ENCODE measurements around the gene TNRC18. TPM values are rescaled to one million over a fixed set of nuclear protein-coding genes. Genes with fewer than 3 reads are reported as not detected.

TNRC18 gene, protein sequence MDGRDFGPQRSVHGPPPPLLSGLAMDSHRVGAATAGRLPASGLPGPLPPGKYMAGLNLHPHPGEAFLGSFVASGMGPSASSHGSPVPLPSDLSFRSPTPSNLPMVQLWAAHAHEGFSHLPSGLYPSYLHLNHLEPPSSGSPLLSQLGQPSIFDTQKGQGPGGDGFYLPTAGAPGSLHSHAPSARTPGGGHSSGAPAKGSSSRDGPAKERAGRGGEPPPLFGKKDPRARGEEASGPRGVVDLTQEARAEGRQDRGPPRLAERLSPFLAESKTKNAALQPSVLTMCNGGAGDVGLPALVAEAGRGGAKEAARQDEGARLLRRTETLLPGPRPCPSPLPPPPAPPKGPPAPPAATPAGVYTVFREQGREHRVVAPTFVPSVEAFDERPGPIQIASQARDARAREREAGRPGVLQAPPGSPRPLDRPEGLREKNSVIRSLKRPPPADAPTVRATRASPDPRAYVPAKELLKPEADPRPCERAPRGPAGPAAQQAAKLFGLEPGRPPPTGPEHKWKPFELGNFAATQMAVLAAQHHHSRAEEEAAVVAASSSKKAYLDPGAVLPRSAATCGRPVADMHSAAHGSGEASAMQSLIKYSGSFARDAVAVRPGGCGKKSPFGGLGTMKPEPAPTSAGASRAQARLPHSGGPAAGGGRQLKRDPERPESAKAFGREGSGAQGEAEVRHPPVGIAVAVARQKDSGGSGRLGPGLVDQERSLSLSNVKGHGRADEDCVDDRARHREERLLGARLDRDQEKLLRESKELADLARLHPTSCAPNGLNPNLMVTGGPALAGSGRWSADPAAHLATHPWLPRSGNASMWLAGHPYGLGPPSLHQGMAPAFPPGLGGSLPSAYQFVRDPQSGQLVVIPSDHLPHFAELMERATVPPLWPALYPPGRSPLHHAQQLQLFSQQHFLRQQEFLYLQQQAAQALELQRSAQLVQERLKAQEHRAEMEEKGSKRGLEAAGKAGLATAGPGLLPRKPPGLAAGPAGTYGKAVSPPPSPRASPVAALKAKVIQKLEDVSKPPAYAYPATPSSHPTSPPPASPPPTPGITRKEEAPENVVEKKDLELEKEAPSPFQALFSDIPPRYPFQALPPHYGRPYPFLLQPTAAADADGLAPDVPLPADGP (N-terminal part only)
- 80.8 and 86.9 TPM in 2 replicates for total RNA-seq (2014; rRNA removed; shearing (Covaris generic))

DNA sequence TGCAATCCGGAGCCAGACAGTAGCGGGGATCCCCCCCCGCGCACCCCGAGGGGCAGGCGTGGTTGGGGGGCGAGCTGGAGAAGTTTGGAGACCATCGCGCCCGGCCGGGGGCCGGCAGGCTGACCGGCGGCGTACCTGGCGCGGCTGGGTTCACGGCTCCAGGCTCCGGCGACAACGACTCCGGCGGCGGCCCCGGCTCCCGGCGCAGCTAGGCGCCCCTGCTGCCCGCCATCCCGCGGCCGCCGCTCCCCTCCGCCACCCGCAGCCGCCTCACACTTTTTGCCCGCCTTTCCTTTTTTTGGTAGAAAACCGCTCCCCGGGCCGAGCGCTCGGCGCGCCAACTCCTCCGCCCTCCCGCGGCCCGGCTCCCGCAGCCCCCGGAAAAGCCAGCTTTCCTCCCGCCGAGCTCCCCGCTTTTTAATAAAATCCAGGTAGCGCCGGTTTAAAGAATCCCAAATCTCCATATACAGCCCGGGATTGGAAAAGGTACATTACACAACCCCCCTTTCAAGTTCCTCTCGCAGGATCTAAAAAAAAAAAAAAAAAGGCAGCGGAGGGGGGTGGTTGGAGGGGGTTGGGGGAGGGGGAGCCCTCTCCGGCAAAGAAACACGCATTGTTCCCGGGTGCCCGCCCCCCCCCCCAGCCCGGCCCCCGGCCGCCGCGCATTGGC, at the start of gene TNRC18:
TSS of gene TNRC18 (minus strand) at position 529 of the 670 bp plus-strand sequence. CDS start 2,588 bp downstream, outside the sequence.

DNA sequence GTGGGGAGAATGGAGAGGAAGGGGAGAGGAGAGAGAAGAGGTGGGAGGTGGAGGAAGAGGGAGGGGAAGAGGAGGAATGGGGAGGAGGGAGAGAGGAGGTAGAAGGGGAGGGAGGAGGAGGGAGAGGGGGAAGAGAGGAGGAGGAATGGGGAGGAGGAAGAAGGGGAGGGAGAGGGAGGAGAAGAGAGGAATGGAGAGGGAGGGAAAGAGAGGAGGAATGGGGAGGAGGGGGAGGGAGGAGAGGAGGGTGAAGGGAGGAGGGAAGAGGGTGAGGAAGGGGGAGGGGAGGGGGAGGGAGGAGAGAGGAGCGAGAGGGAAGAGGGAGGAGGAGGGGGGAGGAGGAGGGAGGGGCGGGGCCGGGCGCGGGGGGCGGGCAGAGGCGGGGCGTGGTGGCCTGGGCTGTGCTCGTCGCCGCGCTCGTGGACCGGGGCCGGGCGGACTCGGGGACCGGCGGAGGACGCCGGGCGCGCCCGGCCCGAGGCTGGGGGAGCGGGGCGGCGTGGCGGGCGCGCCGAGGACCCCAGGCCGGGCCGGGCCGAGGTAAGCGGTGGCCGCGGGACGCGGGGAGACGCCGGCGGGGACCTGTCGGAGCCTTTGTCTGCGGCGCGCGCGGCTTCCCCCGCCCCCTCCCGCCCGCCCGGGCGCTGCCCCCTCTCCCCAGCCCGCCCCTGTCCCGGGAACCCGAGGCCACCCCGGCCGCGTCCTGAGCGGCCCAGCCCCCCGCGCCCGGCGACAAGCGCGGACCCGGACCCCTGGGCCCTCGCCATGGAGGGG, 140.9 kb downstream of the TNRC18 start, which contains the start of gene SLC29A4:
TSS of gene SLC29A4 (plus strand) at position 401 of the 774 bp plus-strand sequence. CDS start 4,874 bp downstream, outside the sequence.

Other genes with a start within 250 kb of the TNRC18 start
- gene WIPI2, start 233.6 kb downstream of the TNRC18 start, total RNA-seq (2014; rRNA removed; shearing (Covaris generic)): 50.4 and 60.3 TPM in 2 replicates
- 0.26 and 0.37 TPM in 2 replicates for gene SLC29A4, start 140.9 kb downstream of the TNRC18 start, total RNA-seq (2014; rRNA removed; shearing (Covaris generic))
- gene FBXL18, start 90.0 kb upstream of the TNRC18 start, total RNA-seq (2014; rRNA removed; shearing (Covaris generic)): 8.6 and 11.2 TPM in 2 replicates
- 1,117 and 1,256 TPM in 2 replicates for gene ACTB, start 106.8 kb upstream of the TNRC18 start, total RNA-seq (2014; rRNA removed; shearing (Covaris generic))
- gene FSCN1, start 169.0 kb upstream of the TNRC18 start, total RNA-seq (2014; rRNA removed; shearing (Covaris generic)): 261 and 299 TPM in 2 replicates

Data from A375 (cell line).